ENCODE measurements around the gene SLC16A11. TPM values are rescaled to one million over a fixed set of nuclear protein-coding genes. Genes with fewer than 3 reads are reported as not detected.

SLC16A11 gene
- total and polyA plus RNA-seq, 2 donors from 2014 or later = 2.1 to 7.8 TPM

DNA sequence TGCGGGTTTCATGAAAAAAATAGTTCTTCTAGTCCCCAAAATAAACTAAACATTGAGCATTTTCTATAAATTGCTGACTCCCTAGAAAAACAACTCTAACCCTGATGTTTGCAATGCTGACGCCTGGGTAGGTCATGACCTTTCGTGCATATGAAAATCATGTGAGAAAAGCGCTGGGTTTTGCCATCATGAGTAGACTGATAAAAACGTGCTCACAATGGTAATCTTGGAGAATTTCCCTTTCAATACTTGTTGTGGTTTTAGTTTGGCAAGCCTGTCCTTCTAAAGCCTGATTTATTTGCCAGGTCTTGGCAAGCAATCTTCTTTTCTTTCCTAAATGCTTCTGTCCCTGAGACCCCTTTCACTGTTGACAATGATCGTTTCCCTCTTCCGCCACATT is 40.2 kb upstream of the SLC16A11 start:
- intact Hi-C loops (cut with DNase I) = no loop called here
- H3K27ac ChIP-seq (ENCODE audit: low read depth in 2 of 2, low read length in 2 of 2) = no peak overlapping the region
- H3K4me1 ChIP-seq (ENCODE audit: control insufficient read depth in 2 of 3, insufficient read depth in 2 of 3, low read depth in 1 of 3, low read length in 3 of 3) = no peaks in the 10 kb centered on the region
- DNase-seq = no peak
- no peaks in the 10 kb centered on the region for H3K36me3 ChIP-seq (ENCODE audit: control insufficient read depth in 2 of 3, insufficient read depth in 3 of 3, low read length in 3 of 3)
- no peak for FAIRE-seq
- H3K27me3 ChIP-seq (ENCODE audit: control insufficient read depth, insufficient read depth, low read length) = no peaks in the 10 kb centered on the region
- no peak for TF ChIP-seq CTCF (IDR thresholded peaks at IDR 0.05; ENCODE audit: borderline replicate concordance, extremely low read depth, insufficient read depth)
- H3K4me3 ChIP-seq (ENCODE audit: low read length in 3 of 3) = no peak overlapping the region
- H3K9me3 ChIP-seq (ENCODE audit: control insufficient read depth in 2 of 3, insufficient read depth in 1 of 3, low read length in 3 of 3) = no peaks in the 10 kb centered on the region
- no peak overlapping the region for H3K9ac ChIP-seq (ENCODE audit: low read length in 3 of 3)

DNA sequence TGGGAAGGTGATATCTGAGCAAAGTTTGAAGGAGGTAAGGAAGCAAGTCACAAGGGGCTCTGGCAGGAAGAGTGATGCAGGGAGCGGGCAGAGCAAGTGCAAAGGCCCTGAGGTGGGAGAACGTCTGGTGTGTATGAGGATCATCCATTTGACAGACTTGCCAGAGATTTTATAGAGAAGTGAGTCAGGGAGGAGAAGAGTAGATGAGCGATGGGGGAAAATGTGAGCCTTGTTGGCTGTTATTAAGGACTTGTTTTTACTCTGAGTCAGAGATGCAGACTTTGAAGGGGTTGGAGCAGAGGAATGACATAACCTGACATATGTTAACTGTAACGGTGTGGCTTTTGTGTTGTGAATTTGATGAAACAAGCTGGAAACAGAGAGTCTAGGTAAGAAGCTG is 39.7 kb upstream of the SLC16A11 start:
- no peaks in the 10 kb centered on the region for H3K27me3 ChIP-seq (ENCODE audit: control insufficient read depth, insufficient read depth, low read length)
- FAIRE-seq = no peak
- no peaks in the 10 kb centered on the region for H3K4me1 ChIP-seq (ENCODE audit: control insufficient read depth in 2 of 3, insufficient read depth in 2 of 3, low read depth in 1 of 3, low read length in 3 of 3)
- H3K36me3 ChIP-seq (ENCODE audit: control insufficient read depth in 2 of 3, insufficient read depth in 3 of 3, low read length in 3 of 3) = no peaks in the 10 kb centered on the region
- H3K27ac ChIP-seq (ENCODE audit: low read depth in 2 of 2, low read length in 2 of 2) = no peak overlapping the region
- no peak overlapping the region for H3K4me3 ChIP-seq (ENCODE audit: low read length in 3 of 3)
- H3K9ac ChIP-seq (ENCODE audit: low read length in 3 of 3) = no peak overlapping the region
- TF ChIP-seq CTCF (IDR thresholded peaks at IDR 0.05; ENCODE audit: borderline replicate concordance, extremely low read depth, insufficient read depth) = no peak
- H3K9me3 ChIP-seq (ENCODE audit: control insufficient read depth in 2 of 3, insufficient read depth in 1 of 3, low read length in 3 of 3) = no peaks in the 10 kb centered on the region
- intact Hi-C loops (cut with DNase I) = no loop called here
- DNase-seq = no peak

DNA sequence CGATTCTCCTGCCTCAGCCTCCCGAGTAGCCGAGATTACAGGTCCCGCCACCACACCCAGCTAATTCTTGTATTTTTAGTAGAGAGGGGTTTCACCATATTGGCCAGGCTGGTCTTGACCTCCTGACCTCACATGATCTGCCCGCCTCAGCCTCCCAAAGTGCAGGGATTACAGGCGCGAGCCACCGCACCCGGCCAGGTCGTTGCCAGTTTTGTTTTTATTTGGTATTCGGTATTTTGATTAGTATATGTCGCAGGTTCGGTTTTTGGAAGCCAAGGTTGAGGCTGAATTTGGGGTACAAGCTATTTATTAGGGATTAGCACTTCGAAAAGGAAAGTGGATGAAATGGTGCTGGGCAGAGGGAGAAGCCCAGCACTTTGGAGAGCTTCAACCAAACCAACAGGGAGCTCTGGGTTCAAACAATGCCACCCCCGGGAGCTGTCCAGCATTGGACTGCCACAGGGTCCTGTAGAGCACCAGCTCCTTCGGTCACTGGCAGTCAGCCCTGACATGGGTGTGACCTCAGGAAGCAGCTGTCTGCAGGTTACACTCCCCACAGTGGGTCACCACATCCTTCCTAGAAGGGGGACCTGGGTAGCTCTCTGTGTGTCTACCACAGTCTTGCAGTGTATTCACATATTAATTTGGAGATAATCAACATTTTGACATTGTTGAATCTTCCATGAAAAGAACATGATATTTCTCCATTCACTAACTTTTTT is 37.6 kb upstream of the SLC16A11 start:
- no peak for TF ChIP-seq CTCF (IDR thresholded peaks at IDR 0.05; ENCODE audit: borderline replicate concordance, extremely low read depth, insufficient read depth)
- no peaks in the 10 kb centered on the region for H3K36me3 ChIP-seq (ENCODE audit: control insufficient read depth in 2 of 3, insufficient read depth in 3 of 3, low read length in 3 of 3)
- intact Hi-C loops (cut with DNase I) = no loop called here
- no peak for FAIRE-seq
- H3K9ac ChIP-seq (ENCODE audit: low read length in 3 of 3) = no peak overlapping the region
- no peak for DNase-seq
- no peaks in the 10 kb centered on the region for H3K27me3 ChIP-seq (ENCODE audit: control insufficient read depth, insufficient read depth, low read length)
- H3K9me3 ChIP-seq (ENCODE audit: control insufficient read depth in 2 of 3, insufficient read depth in 1 of 3, low read length in 3 of 3) = no peaks in the 10 kb centered on the region
- no peaks in the 10 kb centered on the region for H3K4me1 ChIP-seq (ENCODE audit: control insufficient read depth in 2 of 3, insufficient read depth in 2 of 3, low read depth in 1 of 3, low read length in 3 of 3)
- no peak overlapping the region for H3K27ac ChIP-seq (ENCODE audit: low read depth in 2 of 2, low read length in 2 of 2)
- H3K4me3 ChIP-seq (ENCODE audit: low read length in 3 of 3) = no peak overlapping the region
